DOHH2 (cell line): Measurements from ENCODE around the gene PPIB.

Experiments
- H3F3A ChIP-seq: fragments of 200-600 bp; sonication (generic), shearing (Covaris generic); 2 replicates; pipeline ENCODE4 v1.6.0; 2016; ENCODE audit warnings: antibody characterized with exemption, mild to moderate bottlenecking; ENCODE audit not compliant: control insufficient read depth, insufficient read depth
- H3K27ac ChIP-seq: fragments of 200-600 bp; sonication (generic); 2 replicates; pipeline ENCODE4 v1.5.1; 2014; ENCODE audit warnings: low read depth, mild to moderate bottlenecking, low read length, moderate library complexity
- H3K27me3 ChIP-seq: fragments of 200-600 bp; sonication (generic); 2 replicates; pipeline ENCODE4 v1.6.1; 2014; ENCODE audit warnings: mild to moderate bottlenecking, low read length, mixed read lengths; ENCODE audit not compliant: control insufficient read depth
- H3K36me3 ChIP-seq: fragments of 200-600 bp; sonication (generic); 2 replicates; pipeline ENCODE4 v1.6.1; 2014; ENCODE audit warnings: mild to moderate bottlenecking, low read length, moderate library complexity, mixed read lengths; ENCODE audit not compliant: control insufficient read depth
- H3K4me1 ChIP-seq: fragments of 200-600 bp; sonication (generic); 2 replicates; pipeline ENCODE4 v1.6.1; 2014; ENCODE audit warnings: mild to moderate bottlenecking, low read length, mixed read lengths; ENCODE audit not compliant: control insufficient read depth
- H3K4me2 ChIP-seq: fragments of 200-600 bp; sonication (generic); 2 replicates; pipeline ENCODE4 v1.6.0; 2014; ENCODE audit warnings: mild to moderate bottlenecking, low read length, moderate library complexity
- H3K4me3 ChIP-seq: fragments of 200-600 bp; sonication (generic); 2 replicates; pipeline ENCODE4 v1.5.1; 2014; ENCODE audit warnings: mild to moderate bottlenecking, low read length, mixed read lengths
- H3K79me2 ChIP-seq: fragments of 200-600 bp; sonication (generic); 2 replicates; pipeline ENCODE4 v1.6.1; 2014; ENCODE audit warnings: mild to moderate bottlenecking, low read length, mixed read lengths; ENCODE audit not compliant: control insufficient read depth
- H3K9me2 ChIP-seq: fragments of 200-600 bp; sonication (generic); replicated peaks from 2 replicates; pipeline ENCODE4 v1.6.1; 2014; ENCODE audit warnings: mild to moderate bottlenecking, low read length, mixed read lengths; ENCODE audit not compliant: control insufficient read depth
- H3K9me3 ChIP-seq: fragments of 200-600 bp; sonication (generic); 2 replicates; pipeline ENCODE4 v1.6.1; 2014; ENCODE audit warnings: antibody characterized with exemption, low read length, mixed read lengths; ENCODE audit not compliant: control insufficient read depth, insufficient read depth
- H4K20me1 ChIP-seq: fragments of 200-600 bp; sonication (generic); 2 replicates; pipeline ENCODE4 v1.6.0; 2014; ENCODE audit warnings: low read depth, mild to moderate bottlenecking, antibody characterized with exemption, low read length, moderate library complexity; ENCODE audit not compliant: control insufficient read depth, insufficient read depth
- EZH2phosphoT487 ChIP-seq: fragments of 200-600 bp; sonication (generic); IDR thresholded peaks from 2 replicates; pipeline ENCODE4 v1.6.1; 2017; ENCODE audit warnings: borderline replicate concordance, mild to moderate bottlenecking, antibody characterized with exemption, low read length, moderate library complexity, mixed read lengths
- TF ChIP-seq, protein P1 (sequence below): fragments of 200-600 bp; sonication (generic); IDR thresholded peaks from one replicate; pipeline ENCODE4 v1.5.1; 2014; ENCODE audit warnings: antibody characterized with exemption, mild to moderate bottlenecking, low read depth, low read length; ENCODE audit not compliant: poor library complexity, severe bottlenecking

PPIB gene

DNA sequence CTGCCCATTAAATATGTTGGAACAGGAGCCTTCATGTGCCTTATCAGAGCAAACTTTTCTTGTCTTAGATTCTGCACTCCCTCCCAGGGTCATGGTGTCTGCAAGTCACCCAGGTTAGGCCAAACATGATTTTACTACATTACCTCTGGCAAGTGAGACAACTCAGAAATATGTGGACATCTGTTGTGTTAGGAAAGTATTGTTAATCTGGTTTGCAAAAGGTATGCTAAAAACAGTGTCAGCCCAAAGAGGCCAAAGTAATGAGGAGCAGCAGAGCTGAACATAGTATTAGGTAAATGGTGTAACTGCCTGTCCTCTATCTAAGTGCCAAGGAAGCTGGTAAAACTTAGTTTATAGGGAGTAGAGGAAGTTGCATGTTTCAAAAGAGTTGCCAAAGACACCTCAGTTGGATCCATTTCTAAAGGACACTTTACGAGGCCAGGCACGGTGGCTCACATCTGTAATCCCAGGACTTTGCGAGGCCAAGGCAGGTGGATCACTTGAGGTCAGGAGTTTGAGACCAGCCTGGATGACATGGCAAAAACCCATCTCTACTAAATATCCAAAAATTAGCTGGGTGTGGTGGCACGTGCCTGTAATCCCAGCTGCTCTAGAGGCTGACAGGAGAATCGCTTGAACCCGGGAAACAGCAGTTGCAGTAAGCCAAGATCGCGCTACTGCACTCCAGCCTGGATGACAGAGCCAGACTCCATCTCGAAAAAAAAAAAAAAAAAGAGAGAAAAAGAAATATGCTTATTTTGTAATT, 22.5 kb upstream of the PPIB start:
- H3K79me2 ChIP-seq: no peaks in the 10 kb centered on the region

DNA sequence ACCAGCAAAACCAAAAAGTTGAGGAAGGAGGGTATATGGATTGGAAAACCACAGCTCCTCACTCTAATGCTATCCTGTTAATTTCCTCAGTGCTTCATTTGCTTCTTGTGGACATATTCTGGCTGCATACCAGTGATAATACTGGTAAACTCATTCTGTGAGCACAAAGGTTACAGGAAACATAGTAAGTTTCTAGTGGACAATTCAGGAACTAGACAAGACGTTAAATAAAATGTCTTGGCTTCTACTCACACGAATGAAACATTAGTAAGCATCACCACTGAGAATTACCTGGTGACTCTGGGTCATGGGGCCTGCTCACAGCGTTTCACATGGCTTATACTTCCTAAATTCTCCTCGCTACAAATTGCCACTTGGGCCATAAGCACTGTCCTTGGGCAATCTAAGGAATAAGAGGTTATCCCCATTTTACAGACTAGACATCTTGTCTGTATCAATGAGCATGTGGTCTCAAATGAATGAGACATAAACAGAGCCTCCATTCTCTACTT, 20.1 kb upstream of the PPIB start:
- Histone ChIP-seq H3K79me2 (no peaks in the 10 kb centered on the region), H3K9me2 (no peaks in the 10 kb centered on the region), H3K36me3 (no peaks in the 10 kb centered on the region), H3K9me3 (no peaks in the 10 kb centered on the region), H3F3A (no peaks in the 10 kb centered on the region), H3K4me1 (no peaks in the 10 kb centered on the region), H3K27ac (no peak overlapping the region), H4K20me1 (no peaks in the 10 kb centered on the region), H3K27me3 (no peaks in the 10 kb centered on the region), H3K4me3 (no peak overlapping the region), H3K4me2 (no peak overlapping the region)
- TF ChIP-seq, protein P1, sequence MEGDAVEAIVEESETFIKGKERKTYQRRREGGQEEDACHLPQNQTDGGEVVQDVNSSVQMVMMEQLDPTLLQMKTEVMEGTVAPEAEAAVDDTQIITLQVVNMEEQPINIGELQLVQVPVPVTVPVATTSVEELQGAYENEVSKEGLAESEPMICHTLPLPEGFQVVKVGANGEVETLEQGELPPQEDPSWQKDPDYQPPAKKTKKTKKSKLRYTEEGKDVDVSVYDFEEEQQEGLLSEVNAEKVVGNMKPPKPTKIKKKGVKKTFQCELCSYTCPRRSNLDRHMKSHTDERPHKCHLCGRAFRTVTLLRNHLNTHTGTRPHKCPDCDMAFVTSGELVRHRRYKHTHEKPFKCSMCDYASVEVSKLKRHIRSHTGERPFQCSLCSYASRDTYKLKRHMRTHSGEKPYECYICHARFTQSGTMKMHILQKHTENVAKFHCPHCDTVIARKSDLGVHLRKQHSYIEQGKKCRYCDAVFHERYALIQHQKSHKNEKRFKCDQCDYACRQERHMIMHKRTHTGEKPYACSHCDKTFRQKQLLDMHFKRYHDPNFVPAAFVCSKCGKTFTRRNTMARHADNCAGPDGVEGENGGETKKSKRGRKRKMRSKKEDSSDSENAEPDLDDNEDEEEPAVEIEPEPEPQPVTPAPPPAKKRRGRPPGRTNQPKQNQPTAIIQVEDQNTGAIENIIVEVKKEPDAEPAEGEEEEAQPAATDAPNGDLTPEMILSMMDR: no peak
- TF ChIP-seq EZH2phosphoT487: no peak

More for the DNA sequence above, 22.5 kb upstream of the PPIB start:
- Histone ChIP-seq H3K4me3 (no peak overlapping the region), H3K9me2 (no peaks in the 10 kb centered on the region), H3K36me3 (no peaks in the 10 kb centered on the region), H3K4me1 (no peaks in the 10 kb centered on the region), H3F3A (no peaks in the 10 kb centered on the region), H3K9me3 (no peaks in the 10 kb centered on the region), H3K27me3 (no peaks in the 10 kb centered on the region), H3K27ac (no peak overlapping the region), H3K4me2 (no peak overlapping the region), H4K20me1 (no peaks in the 10 kb centered on the region)
- no peak for TF ChIP-seq EZH2phosphoT487
- TF ChIP-seq, protein P1: no peak

DNA sequence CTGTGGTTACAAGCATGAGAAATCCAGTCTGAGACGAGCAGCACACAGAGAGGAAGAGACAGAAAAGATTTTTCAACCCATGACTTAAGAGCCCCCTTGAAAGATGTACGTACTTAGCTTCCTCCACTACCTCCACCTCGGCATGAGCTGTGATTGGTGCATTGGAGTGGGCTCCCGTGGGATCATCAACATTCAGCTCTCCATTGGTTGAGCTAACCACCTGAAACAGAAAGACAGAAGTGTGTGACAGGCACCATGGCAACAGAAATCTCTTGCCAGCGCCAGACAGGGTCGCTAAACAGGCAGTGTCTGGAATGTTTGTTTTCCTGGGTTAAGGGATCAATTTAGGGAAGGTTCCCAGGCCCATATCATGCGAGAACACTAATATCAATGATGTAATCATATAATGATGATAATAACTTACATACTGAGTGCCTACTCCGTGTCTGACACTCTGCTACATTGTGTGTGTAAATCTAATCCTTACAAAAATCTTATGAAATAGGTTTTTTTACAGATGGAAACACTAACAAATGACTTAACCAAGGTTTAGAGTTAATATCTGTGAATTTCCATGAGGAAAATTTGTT, 17.5 kb upstream of the PPIB start:
- TF ChIP-seq, protein P1: no peak
- TF ChIP-seq EZH2phosphoT487: no peak
- H4K20me1 ChIP-seq: no peaks in the 10 kb centered on the region
- H3K27ac ChIP-seq: no peak overlapping the region
- no peak overlapping the region for H3K4me3 ChIP-seq
- H3K27me3 ChIP-seq: no peaks in the 10 kb centered on the region
- H3K4me2 ChIP-seq: no peak overlapping the region
- no peaks in the 10 kb centered on the region for H3F3A ChIP-seq
- no peaks in the 10 kb centered on the region for H3K36me3 ChIP-seq
- H3K79me2 ChIP-seq: no peaks in the 10 kb centered on the region
- no peaks in the 10 kb centered on the region for H3K9me2 ChIP-seq
- no peaks in the 10 kb centered on the region for H3K4me1 ChIP-seq
- H3K9me3 ChIP-seq: no peaks in the 10 kb centered on the region
